Trophoblast cell (in vitro differentiated cells and primary cell): ENCODE data around the gene OR8D2.

Source experiments
- DNase-seq, 2 donors: peaks; one replicate each; pipeline ENCODE4 v3.0.0-alpha.2; 2016
- H2AFZ ChIP-seq: 2 replicates; pipeline ENCODE4 v1.6.1; 2013; ENCODE audit warnings: low read length, moderate library complexity, mild to moderate bottlenecking; ENCODE audit not compliant: insufficient read depth, poor library complexity
- H2AK5ac ChIP-seq: 2 replicates; pipeline ENCODE4 v1.6.1; 2013; ENCODE audit warnings: mild to moderate bottlenecking, low read length
- H2BK120ac ChIP-seq: 2 replicates; pipeline ENCODE4 v1.6.1; 2013; ENCODE audit warnings: low read length, mild to moderate bottlenecking, moderate library complexity; ENCODE audit not compliant: insufficient read depth, poor library complexity
- H2BK12ac ChIP-seq: 2 replicates; pipeline ENCODE4 v1.6.1; 2013; ENCODE audit warnings: mild to moderate bottlenecking, low read length, moderate library complexity
- H2BK5ac ChIP-seq: 2 replicates; pipeline ENCODE4 v1.6.1; 2013; ENCODE audit warnings: low read length, low read depth, moderate library complexity, mild to moderate bottlenecking; ENCODE audit not compliant: poor library complexity
- H3K14ac ChIP-seq: 2 replicates; pipeline ENCODE4 v1.6.1; 2013; ENCODE audit warnings: mild to moderate bottlenecking, low read length
- H3K18ac ChIP-seq: 2 replicates; pipeline ENCODE4 v1.6.1; 2013; ENCODE audit warnings: mild to moderate bottlenecking, low read length
- H3K23ac ChIP-seq: 2 replicates; pipeline ENCODE4 v1.6.1; 2013; ENCODE audit warnings: low read length
- H3K27ac ChIP-seq: 2 replicates; pipeline ENCODE4 v1.5.1; 2013; ENCODE audit warnings: low read depth, mild to moderate bottlenecking, inconsistent platforms, low read length, moderate library complexity
- H3K27me3 ChIP-seq: 2 replicates; pipeline ENCODE4 v1.6.1; 2013; ENCODE audit warnings: inconsistent platforms, mild to moderate bottlenecking, low read length, moderate library complexity; ENCODE audit not compliant: insufficient read depth
- H3K36me3 ChIP-seq, 2 experiments: 1 replicate in 1 of 2; 2 replicates in 1 of 2; pipeline ENCODE4 v1.6.1; 2013; ENCODE audit warnings: low read length in 2 of 2, mild to moderate bottlenecking in 2 of 2, moderate library complexity in 1 of 2; ENCODE audit not compliant: insufficient read depth in 2 of 2, control insufficient read depth in 1 of 2
- H3K4ac ChIP-seq: 2 replicates; pipeline ENCODE4 v1.6.1; 2013; ENCODE audit warnings: low read depth, mild to moderate bottlenecking, low read length, moderate library complexity
- H3K4me1 ChIP-seq, 2 experiments: 1 replicate in 1 of 2; 2 replicates in 1 of 2; pipeline ENCODE4 v1.6.1; 2013; ENCODE audit warnings: low read length in 2 of 2, mild to moderate bottlenecking in 2 of 2, moderate library complexity in 1 of 2; ENCODE audit not compliant: insufficient read depth in 2 of 2, control insufficient read depth in 1 of 2
- H3K4me2 ChIP-seq: 2 replicates; pipeline ENCODE4 v1.6.1; 2013; ENCODE audit warnings: inconsistent platforms, mild to moderate bottlenecking, low read length, moderate library complexity
- H3K4me3 ChIP-seq: 2 replicates; pipeline ENCODE4 v1.5.1; 2013; ENCODE audit warnings: mild to moderate bottlenecking, low read depth, low read length, inconsistent platforms
- H3K79me1 ChIP-seq: one replicate; pipeline ENCODE4 v1.6.1; 2013; ENCODE audit warnings: low read length
- H3K79me2 ChIP-seq: 2 replicates; pipeline ENCODE4 v1.6.1; 2013; ENCODE audit warnings: low read length, mild to moderate bottlenecking; ENCODE audit not compliant: control insufficient read depth, insufficient read depth, poor library complexity
- H3K9ac ChIP-seq: 2 replicates; pipeline ENCODE4 v1.6.1; 2013; ENCODE audit warnings: mild to moderate bottlenecking, low read length
- H3K9me3 ChIP-seq: 2 replicates; pipeline ENCODE4 v1.6.1; 2013; ENCODE audit warnings: low read depth, mild to moderate bottlenecking, control low read depth, inconsistent platforms, low read length; ENCODE audit not compliant: insufficient read depth
- H4K12ac ChIP-seq: 2 replicates; pipeline ENCODE4 v1.6.1; 2013; ENCODE audit warnings: low read depth, mild to moderate bottlenecking, low read length, moderate library complexity
- H4K8ac ChIP-seq: 2 replicates; pipeline ENCODE4 v1.6.1; 2013; ENCODE audit warnings: low read depth, mild to moderate bottlenecking, low read length, moderate library complexity
- H4K91ac ChIP-seq: one replicate; pipeline ENCODE4 v1.6.1; 2013; ENCODE audit warnings: low read depth, mild to moderate bottlenecking, low read length, moderate library complexity
- WGBS: extraction: QIAGEN DNeasy Blood & Tissue Kit; methylation state at CpG from one replicate; pipeline ENCODE4 v1.1.7; 2013; ENCODE audit warnings: missing lambda C conversion rate; ENCODE audit not compliant: insufficient read length, insufficient coverage; ENCODE audit errors: extremely low coverage; 5-methylcytosine and 5-hydroxymethylcytosine counted together

OR8D2 gene

GRCh38 chr11:124294687-124295086 is 25.3 kb downstream of the OR8D2 start:
- no peaks in the 10 kb centered on the region for H3K79me1 ChIP-seq
- H3K14ac ChIP-seq = no peak overlapping the region
- H3K36me3 ChIP-seq = no peaks in the 10 kb centered on the region
- H3K27me3 ChIP-seq = no peaks in the 10 kb centered on the region
- H3K4ac ChIP-seq = no peak overlapping the region
- no peak overlapping the region for H2AK5ac ChIP-seq
- no peak overlapping the region for H2AFZ ChIP-seq
- no peak overlapping the region for H2BK120ac ChIP-seq
- no peak overlapping the region for H4K8ac ChIP-seq
- no peaks in the 10 kb centered on the region for H3K9me3 ChIP-seq
- H3K79me2 ChIP-seq = no peaks in the 10 kb centered on the region
- no peak overlapping the region for H3K4me3 ChIP-seq
- no peak overlapping the region for H2BK12ac ChIP-seq
- no peak overlapping the region for H3K18ac ChIP-seq
- H3K4me1 ChIP-seq = no peaks in the 10 kb centered on the region
- no peak for DNase-seq
- H3K23ac ChIP-seq = no peak overlapping the region
- no CpG with 5 or more reads among the region's 1 CpG for WGBS
- H3K9ac ChIP-seq = no peak overlapping the region
- no peak overlapping the region for H3K4me2 ChIP-seq
- H4K91ac ChIP-seq = no peak overlapping the region
- H3K27ac ChIP-seq = no peak overlapping the region
- H2BK5ac ChIP-seq = no peak overlapping the region
- no peak overlapping the region for H4K12ac ChIP-seq

- Histone ChIP-seq H3K27ac (no peak overlapping the region), H3K9me3 (no peaks in the 10 kb centered on the region), H4K12ac (no peak overlapping the region), H3K4me2 (no peak overlapping the region), H3K36me3 (no peaks in the 10 kb centered on the region), H4K8ac (no peak overlapping the region), H3K4me1 (no peaks in the 10 kb centered on the region), H3K23ac (no peak overlapping the region), H3K27me3 (no peaks in the 10 kb centered on the region), H3K4ac (no peak overlapping the region), H3K79me1 (no peaks in the 10 kb centered on the region), H3K18ac (no peak overlapping the region), H2AK5ac (no peak overlapping the region), H3K79me2 (no peaks in the 10 kb centered on the region), H2BK5ac (no peak overlapping the region), H4K91ac (no peak overlapping the region), H3K14ac (no peak overlapping the region), H2BK12ac (no peak overlapping the region), H3K4me3 (no peak overlapping the region), H2AFZ (no peak overlapping the region), H3K9ac (no peak overlapping the region), H2BK120ac (no peak overlapping the region)
- no CpG with 5 or more reads among the region's 3 CpGs for WGBS
- DNase-seq = peak; percentile 19 to 76
These were observed 34.2 kb downstream of the OR8D2 start for GRCh38 chr11:124285610-124286344.

GRCh38 chr11:124278261-124278660 is 41.7 kb downstream of the OR8D2 start:
- Histone ChIP-seq H2BK12ac (no peak overlapping the region), H2AK5ac (no peak overlapping the region), H3K79me2 (no peaks in the 10 kb centered on the region), H4K12ac (no peak overlapping the region), H3K18ac (no peak overlapping the region), H3K23ac (no peak overlapping the region), H3K4me2 (no peak overlapping the region), H3K9ac (no peak overlapping the region), H4K91ac (no peak overlapping the region), H3K4ac (no peak overlapping the region), H3K14ac (no peak overlapping the region), H4K8ac (no peak overlapping the region), H3K4me3 (no peak overlapping the region), H3K36me3 (no peaks in the 10 kb centered on the region), H3K9me3 (no peaks in the 10 kb centered on the region), H2BK5ac (no peak overlapping the region), H3K4me1 (no peaks in the 10 kb centered on the region), H3K27me3 (no peaks in the 10 kb centered on the region), H3K79me1 (no peaks in the 10 kb centered on the region), H3K27ac (no peak overlapping the region), H2BK120ac (no peak overlapping the region), H2AFZ (no peak overlapping the region)
- no peak for DNase-seq
- WGBS = no CpG with 5 or more reads among the region's 2 CpGs

- H3K36me3 ChIP-seq = no peaks in the 10 kb centered on the region
- no peak overlapping the region for H3K9ac ChIP-seq
- no peak overlapping the region for H3K4ac ChIP-seq
- H3K9me3 ChIP-seq = no peaks in the 10 kb centered on the region
- no peak overlapping the region for H4K12ac ChIP-seq
- WGBS = no CpG with 5 or more reads among the region's 3 CpGs
- no peak overlapping the region for H4K8ac ChIP-seq
- no peaks in the 10 kb centered on the region for H3K27me3 ChIP-seq
- H2BK5ac ChIP-seq = no peak overlapping the region
- H3K4me2 ChIP-seq = no peak overlapping the region
- DNase-seq = no peak
- no peak overlapping the region for H3K4me3 ChIP-seq
- no peak overlapping the region for H3K18ac ChIP-seq
- H3K14ac ChIP-seq = no peak overlapping the region
- no peak overlapping the region for H2AK5ac ChIP-seq
- no peak overlapping the region for H2AFZ ChIP-seq
- no peak overlapping the region for H3K23ac ChIP-seq
- no peak overlapping the region for H2BK120ac ChIP-seq
- no peak overlapping the region for H4K91ac ChIP-seq
- no peaks in the 10 kb centered on the region for H3K79me1 ChIP-seq
- no peak overlapping the region for H2BK12ac ChIP-seq
- H3K27ac ChIP-seq = no peak overlapping the region
- H3K4me1 ChIP-seq = no peaks in the 10 kb centered on the region
- H3K79me2 ChIP-seq = no peaks in the 10 kb centered on the region
These were observed 42.2 kb downstream of the OR8D2 start for GRCh38 chr11:124277804-124278203.
